Activated naive CD8-positive, alpha-beta T cell treated with anti-CD3 and anti-CD28 coated beads, Interleukin-2, amount 10 ng/mL, durations not matched to agents 7 days and 5 days (primary cell): ENCODE results near the gene SCN2B. TPM values are rescaled to one million over a fixed set of nuclear protein-coding genes. Genes with fewer than 3 reads are reported as not detected.

ENCODE experiments used
- ATAC-seq: fragments of 150-1000 bp; cut with Tn5 transposase; one replicate; pipeline ENCODE4 v1.10.0; 2021; ENCODE audit warnings: low read depth, moderate library complexity
- POLR2A ChIA-PET: fragments of 350-600 bp; sonication (Branson Sonifier 250); formaldehyde crosslinking; loops from one replicate; lab custom pipeline; 2021; ENCODE audit warnings: antibody characterized with exemption; lab: Charles Lee
- DNase-seq: peaks from one replicate; pipeline ENCODE4 v3.0.0; 2021
- H3K27ac Mint-ChIP-seq: one replicate; pipeline ENCODE4 v1.8.0; 2022; ENCODE audit warnings: mild to moderate bottlenecking, mixed read lengths
- H3K27me3 Mint-ChIP-seq: one replicate; pipeline ENCODE4 v1.8.0; 2022; ENCODE audit warnings: mild to moderate bottlenecking, moderate library complexity, mixed read lengths
- H3K36me3 Mint-ChIP-seq: one replicate; pipeline ENCODE4 v1.8.0; 2021; ENCODE audit warnings: mild to moderate bottlenecking, mixed read lengths
- H3K4me1 Mint-ChIP-seq: one replicate; pipeline ENCODE4 v1.8.0; 2021; ENCODE audit warnings: mixed read lengths
- H3K4me3 Mint-ChIP-seq: one replicate; pipeline ENCODE4 v1.8.0; 2022; ENCODE audit warnings: mild to moderate bottlenecking, moderate library complexity, mixed read lengths
- H3K9me3 Mint-ChIP-seq: one replicate; pipeline ENCODE4 v1.8.0; 2021; ENCODE audit warnings: mixed read lengths
- total RNA-seq, 2 experiments: library from RNA; stranded (reverse); gene quantifications; one replicate each; pipeline ENCODE4 v1.2.3, GENCODE V29; 2021

SCN2B gene
- total RNA-seq = not detected

- Mint-ChIP-seq H3K27me3 (peaks cover 14% of the 10 kb centered on the region), H3K4me1 (peaks cover 3% of the 10 kb centered on the region), H3K36me3 (no peaks in the 10 kb centered on the region), H3K4me3 (no peak within 1 kb of the TSS), H3K27ac (no peak within 1 kb of the TSS), H3K9me3 (no peaks in the 10 kb centered on the region)
- ATAC-seq (no peak), DNase-seq (no peak)
- POLR2A ChIA-PET = no interaction called here
These were observed at the start of gene SCN2B for GRCh38 chr11:118175993-118176777. TSS of gene SCN2B (minus strand) at chr11:118176639. CDS start at chr11:118176431, 208 bp downstream.

GRCh38 chr11:118224511-118225188 lies 48.2 kb upstream of the SCN2B start, which contains the start of gene JAML:
TSS of gene JAML (minus strand) at chr11:118225011. CDS start at chr11:118214866, 10,145 bp downstream.
- POLR2A ChIA-PET = interaction anchor here (0.6 to 5.3 kb wide), 19 partner anchors 10 to 239 kb away, joined by 3 to 73 read pairs (median 4); partner anchors contain the start of genes CD3D, CD3E, CD3G and IL10RA
- peak; percentile 74 for ATAC-seq
- Mint-ChIP-seq H3K9me3 (no peaks in the 10 kb centered on the region), H3K36me3 (peaks cover 26% of the 10 kb centered on the region), H3K27me3 (no peaks in the 10 kb centered on the region), H3K4me3 (peak within 1 kb of the TSS; percentile 90), H3K4me1 (peaks cover 74% of the 10 kb centered on the region), H3K27ac (peak within 1 kb of the TSS; percentile 93)
- peak; percentile 69 for DNase-seq

GRCh38 chr11:118223992-118224391 lies 47.6 kb upstream of the SCN2B start:
- Mint-ChIP-seq H3K4me1 (peaks cover 80% of the 10 kb centered on the region), H3K36me3 (peaks cover 24% of the 10 kb centered on the region), H3K27me3 (no peaks in the 10 kb centered on the region), H3K9me3 (no peaks in the 10 kb centered on the region), H3K4me3 (peak overlapping the region; percentile 90), H3K27ac (peak overlapping the region; percentile 93)
- no peak for DNase-seq
- POLR2A ChIA-PET = interaction anchor here (0.7 to 5.3 kb wide), 17 partner anchors 9 to 238 kb away, joined by 3 to 73 read pairs (median 4); partner anchors contain the start of genes CD3D, CD3E, CD3G and IL10RA
- peak; percentile 44 for ATAC-seq

GRCh38 chr11:118223570-118223969 lies 47.1 kb upstream of the SCN2B start:
- no peaks in the 10 kb centered on the region for H3K9me3 Mint-ChIP-seq
- DNase-seq (no peak), ATAC-seq (peak; percentile 17)
- no peaks in the 10 kb centered on the region for H3K27me3 Mint-ChIP-seq
- peaks cover 83% of the 10 kb centered on the region for H3K4me1 Mint-ChIP-seq
- POLR2A ChIA-PET = interaction anchor here (1.0 to 5.3 kb wide), 7 partner anchors 8 to 119 kb away, joined by 4 to 73 read pairs (median 39); partner anchors contain the start of genes CD3D, CD3E, CD3G and MPZL3
- H3K27ac Mint-ChIP-seq = peak overlapping the region; percentile 93
- peak overlapping the region; percentile 90 for H3K4me3 Mint-ChIP-seq
- H3K36me3 Mint-ChIP-seq = peaks cover 24% of the 10 kb centered on the region

- peaks cover 82% of the 10 kb centered on the region for H3K4me1 Mint-ChIP-seq
- H3K36me3 Mint-ChIP-seq = peaks cover 27% of the 10 kb centered on the region
- DNase-seq (no peak), ATAC-seq (no peak)
- no peaks in the 10 kb centered on the region for H3K27me3 Mint-ChIP-seq
- H3K9me3 Mint-ChIP-seq = no peaks in the 10 kb centered on the region
- peak overlapping the region; percentile 94 for H3K27ac Mint-ChIP-seq
- H3K4me3 Mint-ChIP-seq = peak overlapping the region; percentile 85
- POLR2A ChIA-PET = interaction anchor here (0.7 to 12.2 kb wide), 7 partner anchors 9 to 120 kb away, joined by 3 to 118 read pairs (median 5); partner anchors contain the start of gene CD3D
These were observed 46.0 kb upstream of the SCN2B start for GRCh38 chr11:118222437-118222836.

- H3K4me3 Mint-ChIP-seq = peak overlapping the region; percentile 85
- H3K27ac Mint-ChIP-seq = peak overlapping the region; percentile 94
- peaks cover 24% of the 10 kb centered on the region for H3K36me3 Mint-ChIP-seq
- H3K9me3 Mint-ChIP-seq = no peaks in the 10 kb centered on the region
- DNase-seq (no peak), ATAC-seq (no peak)
- H3K4me1 Mint-ChIP-seq = peaks cover 82% of the 10 kb centered on the region
- POLR2A ChIA-PET = interaction anchor here (0.6 to 12.2 kb wide), 9 partner anchors 9 to 1163 kb away, joined by 3 to 118 read pairs (median 5); partner anchors contain the start of genes CD3D and MPZL3
- H3K27me3 Mint-ChIP-seq = no peaks in the 10 kb centered on the region
These were observed 45.0 kb upstream of the SCN2B start for GRCh38 chr11:118221419-118221818.

GRCh38 chr11:118219732-118220131 lies 43.3 kb upstream of the SCN2B start:
- Mint-ChIP-seq H3K27me3 (no peaks in the 10 kb centered on the region), H3K4me3 (peak overlapping the region; percentile 85), H3K36me3 (peaks cover 15% of the 10 kb centered on the region), H3K4me1 (peaks cover 82% of the 10 kb centered on the region), H3K27ac (peak overlapping the region; percentile 94), H3K9me3 (no peaks in the 10 kb centered on the region)
- DNase-seq = no peak
- ATAC-seq = no peak
- POLR2A ChIA-PET = interaction anchor here (3.8 to 12.2 kb wide), 2 partner anchors 17 to 32 kb away, joined by 19 to 118 read pairs; partner anchors contain the start of gene MPZL3

- POLR2A ChIA-PET = interaction anchor here (2.1 to 12.2 kb wide), 3 partner anchors 16 to 32 kb away, joined by 8 to 118 read pairs (median 19); partner anchors contain the start of gene MPZL3
- Mint-ChIP-seq H3K36me3 (peaks cover 15% of the 10 kb centered on the region), H3K4me1 (peaks cover 85% of the 10 kb centered on the region), H3K27ac (peak overlapping the region; percentile 94), H3K9me3 (no peaks in the 10 kb centered on the region), H3K4me3 (peak overlapping the region; percentile 85), H3K27me3 (no peaks in the 10 kb centered on the region)
- no peak for ATAC-seq
- no peak for DNase-seq
These were observed 42.8 kb upstream of the SCN2B start for GRCh38 chr11:118219244-118219643.

- peak; percentile 27 for ATAC-seq
- no peaks in the 10 kb centered on the region for H3K27me3 Mint-ChIP-seq
- H3K9me3 Mint-ChIP-seq = no peaks in the 10 kb centered on the region
- H3K4me1 Mint-ChIP-seq = peaks cover 91% of the 10 kb centered on the region
- peaks cover 22% of the 10 kb centered on the region for H3K36me3 Mint-ChIP-seq
- POLR2A ChIA-PET = interaction anchor here (1.1 to 12.2 kb wide), 5 partner anchors 8 to 142 kb away, joined by 4 to 118 read pairs (median 8); partner anchors contain the start of genes JAML and UBE4A
- H3K4me3 Mint-ChIP-seq = peak overlapping the region; percentile 82
- peak overlapping the region; percentile 95 for H3K27ac Mint-ChIP-seq
- DNase-seq = no peak
These were observed 41.1 kb upstream of the SCN2B start for GRCh38 chr11:118217575-118217974.

GRCh38 chr11:118216621-118217481 lies 40.4 kb upstream of the SCN2B start:
- POLR2A ChIA-PET = interaction anchor here (0.9 to 12.2 kb wide), 13 partner anchors 9 to 143 kb away, joined by 3 to 118 read pairs (median 5); partner anchors contain the start of genes CD3D, JAML, MPZL2 and MPZL3
- peak overlapping the region; percentile 95 for H3K27ac Mint-ChIP-seq
- no peaks in the 10 kb centered on the region for H3K9me3 Mint-ChIP-seq
- no peak for DNase-seq
- peaks cover 91% of the 10 kb centered on the region for H3K4me1 Mint-ChIP-seq
- H3K4me3 Mint-ChIP-seq = peak overlapping the region; percentile 82
- ATAC-seq = peak; percentile 50
- H3K36me3 Mint-ChIP-seq = peaks cover 29% of the 10 kb centered on the region
- H3K27me3 Mint-ChIP-seq = no peaks in the 10 kb centered on the region

GRCh38 chr11:118215765-118216164 lies 39.3 kb upstream of the SCN2B start:
- Mint-ChIP-seq H3K36me3 (peaks cover 39% of the 10 kb centered on the region), H3K9me3 (no peaks in the 10 kb centered on the region), H3K27ac (peak overlapping the region; percentile 95), H3K27me3 (no peaks in the 10 kb centered on the region), H3K4me1 (peaks cover 86% of the 10 kb centered on the region), H3K4me3 (peak overlapping the region; percentile 82)
- no peak for DNase-seq
- no peak for ATAC-seq
- POLR2A ChIA-PET = interaction anchor here (0.7 to 12.2 kb wide), 9 partner anchors 9 to 130 kb away, joined by 3 to 118 read pairs (median 5); partner anchors contain the start of genes JAML and MPZL3

GRCh38 chr11:118215262-118215661 lies 38.8 kb upstream of the SCN2B start:
- ATAC-seq = peak; percentile 73
- H3K27me3 Mint-ChIP-seq = no peaks in the 10 kb centered on the region

More at GRCh38 chr11:118215262-118215661, 38.8 kb upstream of the SCN2B start:
- H3K9me3 Mint-ChIP-seq = no peaks in the 10 kb centered on the region
- peaks cover 84% of the 10 kb centered on the region for H3K4me1 Mint-ChIP-seq
- POLR2A ChIA-PET = interaction anchor here (1.3 to 12.2 kb wide), 8 partner anchors 9 to 130 kb away, joined by 4 to 118 read pairs (median 8); partner anchors contain the start of genes JAML and MPZL3
- H3K36me3 Mint-ChIP-seq = peaks cover 44% of the 10 kb centered on the region
- no peak for DNase-seq
- peak overlapping the region; percentile 95 for H3K27ac Mint-ChIP-seq
- H3K4me3 Mint-ChIP-seq = peak overlapping the region; percentile 82
